HG03095 (cell line): Measurements from ENCODE around the gene SLC26A9.

Experiments used
- ATAC-seq: cut with Tn5 transposase; IDR thresholded peaks from one replicate; pipeline ENCODE4 v1.9.1; 2021; ENCODE audit warnings: moderate library complexity; ENCODE audit not compliant: unreplicated experiment

The SLC26A9 gene

DNA sequence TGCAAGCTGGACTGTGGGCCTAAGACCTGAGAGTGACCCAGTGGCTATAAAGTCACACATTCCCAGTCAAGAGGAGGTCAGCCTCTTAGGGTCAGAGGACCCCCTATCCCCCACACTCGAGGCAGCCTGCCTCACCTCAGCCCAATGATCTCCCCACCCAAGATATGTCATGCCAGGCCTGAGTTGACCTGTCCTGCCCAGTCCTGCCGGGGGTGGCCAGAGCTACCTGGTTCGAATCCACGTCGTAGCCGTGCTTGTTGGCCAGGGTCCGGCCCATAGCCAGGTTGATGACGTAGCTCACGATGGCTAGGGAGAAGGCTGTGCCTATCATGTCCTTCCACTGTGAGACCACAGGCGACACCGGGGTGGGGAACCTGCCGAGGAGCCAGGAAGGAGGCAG lies 15.6 kb downstream of the SLC26A9 start:
- ATAC-seq, result no peak

DNA sequence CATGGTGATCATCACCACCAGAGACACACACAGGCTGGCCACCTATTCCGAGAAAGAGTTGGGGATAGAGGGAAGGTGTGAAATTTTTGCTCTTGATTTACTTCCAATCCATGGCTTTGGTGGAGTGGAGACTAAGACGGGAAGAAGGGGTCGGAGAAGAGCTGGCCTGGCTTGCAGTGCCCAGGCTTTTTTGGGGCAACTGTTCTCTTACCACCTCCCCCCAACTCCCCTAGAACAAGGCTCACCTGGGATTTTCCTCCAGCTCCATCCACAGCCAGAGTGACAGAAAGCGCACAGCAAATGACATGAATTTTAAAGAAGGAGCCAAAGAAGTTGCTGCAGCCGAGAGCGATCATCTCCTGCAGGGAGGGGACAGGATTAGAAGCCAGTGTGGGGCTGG lies 16.0 kb downstream of the SLC26A9 start:
- no peak for ATAC-seq

DNA sequence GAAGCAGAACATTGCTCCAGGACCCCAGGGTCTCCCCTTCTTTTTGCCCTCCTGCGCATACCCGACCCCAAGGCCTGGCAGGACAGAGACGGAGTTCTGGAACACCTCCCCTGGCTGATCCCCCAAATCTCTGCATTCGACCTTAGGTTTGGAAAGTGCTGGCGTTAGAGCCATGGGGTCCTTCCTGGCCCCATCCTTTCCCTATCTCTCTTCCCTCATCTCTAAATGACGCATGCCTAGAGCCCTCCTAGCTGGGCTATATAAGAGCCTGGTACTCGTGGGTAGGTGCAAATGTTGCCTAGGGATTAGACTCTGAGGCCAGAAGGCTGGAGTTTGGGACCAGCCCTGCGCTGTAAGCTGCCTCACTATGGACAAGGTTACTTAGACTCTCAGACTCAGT lies 16.6 kb downstream of the SLC26A9 start:
- no peak for ATAC-seq

DNA sequence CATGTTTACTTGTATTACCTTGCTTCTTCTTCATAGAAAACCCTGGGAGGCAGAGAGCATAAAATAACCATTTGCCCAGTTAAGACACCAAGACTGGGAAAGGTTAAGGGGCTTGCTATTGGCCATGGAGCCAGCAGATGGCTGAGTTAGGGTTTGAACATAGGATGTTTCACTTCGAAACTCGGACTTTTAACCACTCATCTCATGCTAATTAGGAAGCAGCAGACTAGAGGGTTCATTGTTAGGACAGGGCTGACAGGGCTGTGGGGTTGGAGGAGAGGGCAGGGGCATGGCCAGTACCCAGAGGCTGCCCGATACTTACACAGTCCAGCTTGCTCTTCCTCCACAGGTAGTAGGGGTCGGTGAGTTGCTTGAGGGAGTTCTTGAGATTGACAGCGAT lies 17.0 kb downstream of the SLC26A9 start:
- ATAC-seq, result no peak

DNA sequence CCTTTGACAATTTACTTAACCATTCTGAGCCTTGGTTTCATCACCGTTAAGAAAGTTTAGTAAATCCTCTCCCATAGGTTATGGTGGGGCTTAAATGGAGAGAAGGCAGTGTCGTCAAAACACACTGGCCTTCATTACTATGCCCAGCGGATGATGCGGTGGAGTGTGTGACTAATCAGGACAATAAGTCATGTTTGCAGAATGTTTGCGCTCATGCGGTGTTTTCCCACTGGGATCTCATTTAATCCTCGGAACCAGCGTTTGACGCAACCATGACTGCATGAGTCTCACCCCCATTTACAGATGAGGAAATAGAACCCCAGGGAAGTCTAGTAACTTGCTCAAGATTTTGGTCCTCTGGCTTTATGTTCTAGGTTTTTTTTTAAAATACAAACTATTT lies 17.5 kb downstream of the SLC26A9 start:
- no peak for ATAC-seq

DNA sequence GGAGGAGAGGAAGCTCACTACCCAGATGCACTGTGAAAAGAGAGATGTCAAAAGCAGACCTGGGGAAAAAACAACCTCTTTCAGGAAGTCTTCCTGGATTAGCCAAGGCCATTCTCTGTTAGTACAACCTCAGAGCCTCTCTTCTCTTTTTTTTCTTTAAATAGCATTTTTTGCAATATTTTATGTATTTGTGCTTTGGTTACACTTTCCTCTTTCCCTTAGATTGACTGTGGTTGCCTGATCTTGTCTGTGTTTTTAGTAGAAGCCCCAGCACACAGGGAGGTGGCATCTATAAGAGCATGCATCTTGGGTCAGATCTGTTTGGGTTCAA lies 18.8 kb downstream of the SLC26A9 start:
- ATAC-seq, result no peak

DNA sequence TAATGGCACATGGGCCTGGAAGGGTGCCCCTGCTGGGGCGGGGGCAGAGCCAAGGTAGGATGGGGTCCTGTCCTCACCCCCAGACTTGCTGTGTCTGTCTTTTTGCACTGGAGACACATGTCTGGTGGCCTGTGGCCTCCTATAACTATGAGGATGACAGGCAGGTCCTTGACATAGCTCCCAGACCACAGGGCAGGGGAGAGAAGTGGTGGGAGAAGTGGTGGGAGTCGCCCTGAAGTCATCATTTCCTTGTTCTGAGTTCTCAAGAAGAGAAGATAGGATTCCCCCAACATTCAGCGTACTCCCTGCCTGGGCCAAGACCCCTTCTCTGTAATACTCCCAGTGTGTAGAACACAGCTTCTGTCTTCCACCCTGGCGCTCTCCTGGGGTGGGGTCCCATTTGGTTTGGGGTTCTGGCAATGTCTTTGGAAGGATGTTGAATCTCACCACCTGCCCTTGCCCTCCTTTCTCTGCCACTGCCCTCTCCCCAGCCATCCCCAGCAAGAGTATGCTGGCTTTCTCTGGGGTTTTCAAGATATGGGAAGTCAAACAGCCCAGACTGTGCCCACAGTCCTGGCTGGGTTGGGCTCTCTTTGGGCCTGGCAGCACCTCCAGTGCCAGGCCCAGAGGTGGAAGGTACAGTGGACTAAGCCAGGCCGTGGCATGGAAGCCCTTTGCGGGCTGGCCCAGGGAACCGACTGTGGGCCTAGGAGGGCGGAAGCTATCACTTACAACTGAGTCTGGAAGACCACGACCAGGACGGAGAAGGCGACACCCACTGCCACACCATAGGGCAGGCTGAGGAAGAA lies 19.4 kb downstream of the SLC26A9 start:
- ATAC-seq, result no peak

DNA sequence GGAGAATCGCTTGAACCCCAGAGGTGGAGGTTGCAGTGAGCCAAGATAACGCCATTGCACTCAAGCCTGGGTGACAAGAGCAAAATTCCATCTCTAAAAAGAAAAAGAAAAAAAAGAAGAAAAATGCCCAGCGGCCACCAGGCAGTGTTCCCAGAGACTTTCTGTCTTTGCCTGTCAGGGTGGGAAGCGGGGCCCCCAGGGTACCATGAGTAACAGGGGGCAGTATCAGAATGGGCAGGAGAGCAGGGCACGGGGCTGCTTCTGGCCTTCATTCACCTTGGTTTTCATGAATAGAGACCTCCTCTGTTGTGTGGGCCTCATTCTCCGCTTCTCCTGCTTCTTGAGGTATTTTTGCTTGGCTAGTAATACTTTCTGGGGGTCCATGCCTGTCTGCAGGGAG lies 20.4 kb downstream of the SLC26A9 start:
- no peak for ATAC-seq

DNA sequence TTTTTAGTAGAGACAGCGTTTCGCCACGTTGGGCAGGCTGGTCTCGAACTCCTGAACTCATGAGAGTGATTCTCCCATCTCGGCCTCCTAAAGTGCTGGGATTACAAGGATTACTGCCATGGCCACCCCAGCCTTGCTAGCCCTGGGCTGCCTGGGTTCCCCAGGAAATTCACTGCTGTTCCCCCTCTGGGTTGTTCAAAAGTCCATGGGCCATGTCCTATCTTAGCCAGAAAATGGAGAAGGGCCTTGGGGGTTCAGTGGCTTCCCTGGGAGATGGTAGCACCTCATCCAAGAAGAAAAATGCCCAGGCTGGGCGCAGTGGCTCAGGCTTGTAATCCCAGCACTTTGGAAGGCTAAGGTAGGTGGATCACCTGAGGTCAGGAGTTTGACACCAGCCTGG lies 20.9 kb downstream of the SLC26A9 start:
- ATAC-seq, result no peak

DNA sequence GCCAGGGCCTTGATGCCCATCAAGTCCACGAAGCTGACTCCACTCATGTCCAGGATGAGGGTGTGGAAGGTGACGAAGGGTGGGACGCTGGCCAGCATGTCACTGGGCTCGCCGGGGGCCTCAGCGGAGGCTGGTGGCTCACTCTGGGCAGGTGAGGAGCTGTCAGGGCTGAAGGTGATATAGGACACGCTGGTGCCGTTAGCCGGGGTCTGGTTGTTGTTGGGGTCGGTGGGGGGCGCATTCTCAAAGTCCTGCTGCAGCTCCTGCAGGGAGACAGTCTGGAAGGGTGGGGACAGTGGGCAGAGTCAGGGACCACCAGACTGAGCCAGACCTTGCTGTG lies 21.7 kb downstream of the SLC26A9 start:
- no peak for ATAC-seq

DNA sequence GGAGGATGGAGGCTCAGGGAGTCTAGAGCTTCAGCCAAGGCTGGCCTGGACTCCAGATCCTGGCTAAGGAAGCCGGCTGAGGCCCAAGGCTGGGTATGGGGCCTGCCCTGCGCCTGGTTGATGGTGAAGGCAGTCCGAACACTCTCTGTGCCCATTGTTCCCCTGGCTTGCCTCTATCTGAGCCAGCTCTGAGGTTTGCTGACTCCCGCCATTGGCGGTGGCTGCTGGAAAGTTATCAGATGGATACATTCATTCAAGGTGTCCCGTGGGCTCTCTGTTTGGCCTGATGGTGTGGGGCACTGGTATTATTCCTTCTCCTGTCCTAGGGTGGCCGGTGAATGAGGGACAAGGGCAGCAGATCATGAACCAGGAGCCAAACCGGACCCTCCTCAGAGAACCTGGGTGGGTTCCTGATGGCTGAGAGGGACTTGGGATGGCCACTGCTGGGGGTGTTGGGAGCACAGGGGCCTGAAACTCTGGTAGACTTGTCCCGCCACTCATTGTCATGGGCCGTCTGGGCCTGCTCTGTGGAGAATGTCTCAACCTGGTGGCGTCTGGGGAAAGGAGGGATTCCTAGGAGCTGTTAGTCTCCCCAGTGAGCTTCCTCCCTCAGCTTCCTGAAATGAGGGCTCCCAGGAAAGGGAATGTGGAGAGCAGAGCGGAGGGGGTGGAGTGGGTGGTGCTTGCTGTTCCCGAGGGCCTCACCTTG lies 22.2 kb downstream of the SLC26A9 start:
- no peak for ATAC-seq

DNA sequence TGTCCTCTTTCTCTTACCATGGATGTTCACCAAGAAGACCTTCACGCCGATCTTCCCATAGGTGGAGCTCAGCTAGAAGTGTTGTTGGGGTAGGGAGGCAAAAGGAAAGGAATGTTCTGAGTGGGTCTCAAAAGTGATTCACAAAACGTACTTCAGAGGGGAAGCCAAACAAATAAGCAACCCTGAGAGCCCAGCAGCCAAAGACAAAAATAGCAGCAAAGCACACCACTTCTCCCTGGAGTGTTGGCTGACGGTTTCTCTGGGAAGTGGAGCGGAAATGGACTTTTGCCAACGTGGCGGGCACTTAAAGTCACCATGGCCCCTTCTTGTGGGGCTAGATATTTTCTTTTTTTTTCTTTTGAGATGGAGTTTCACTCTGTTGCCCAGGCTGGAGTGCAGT lies 23.1 kb downstream of the SLC26A9 start:
- ATAC-seq, result no peak

DNA sequence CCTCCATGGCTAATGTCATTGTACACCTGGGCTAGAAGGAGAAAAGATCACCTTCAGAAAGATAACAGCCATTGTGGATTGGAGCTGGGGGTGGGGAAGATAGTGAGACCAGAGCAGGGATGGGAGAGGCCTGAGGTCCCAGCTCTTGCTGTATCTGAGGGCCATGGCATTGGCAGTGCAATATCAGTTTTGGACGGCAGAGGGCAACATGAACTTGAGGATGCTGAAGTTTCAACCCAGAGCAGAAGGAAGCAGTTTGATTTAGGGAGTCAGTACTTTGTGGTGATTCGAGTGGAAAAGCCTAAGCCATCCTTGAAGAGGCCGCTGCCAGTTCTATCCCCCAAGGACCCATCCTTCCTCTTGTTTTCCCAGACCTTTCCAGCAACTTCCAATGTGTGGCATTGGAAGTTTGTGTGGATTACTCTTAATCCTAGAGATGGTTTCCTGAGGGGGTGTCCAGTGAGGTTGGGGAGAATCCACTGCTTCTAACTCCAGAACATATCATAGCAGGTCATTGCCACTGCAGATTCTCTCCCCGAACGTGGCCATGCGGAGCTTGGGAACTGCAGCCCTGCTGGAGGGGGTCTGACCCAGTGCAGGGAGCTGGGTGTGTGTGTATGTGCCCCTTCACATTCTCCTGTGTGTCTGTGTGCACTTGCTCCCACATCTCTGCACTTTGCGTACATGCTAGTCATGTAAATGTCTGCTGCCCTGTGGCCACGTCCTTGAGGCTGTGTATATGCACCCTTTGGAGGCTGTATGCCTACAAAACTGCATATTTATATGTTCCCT lies 24.1 kb downstream of the SLC26A9 start:
- ATAC-seq, result no peak

DNA sequence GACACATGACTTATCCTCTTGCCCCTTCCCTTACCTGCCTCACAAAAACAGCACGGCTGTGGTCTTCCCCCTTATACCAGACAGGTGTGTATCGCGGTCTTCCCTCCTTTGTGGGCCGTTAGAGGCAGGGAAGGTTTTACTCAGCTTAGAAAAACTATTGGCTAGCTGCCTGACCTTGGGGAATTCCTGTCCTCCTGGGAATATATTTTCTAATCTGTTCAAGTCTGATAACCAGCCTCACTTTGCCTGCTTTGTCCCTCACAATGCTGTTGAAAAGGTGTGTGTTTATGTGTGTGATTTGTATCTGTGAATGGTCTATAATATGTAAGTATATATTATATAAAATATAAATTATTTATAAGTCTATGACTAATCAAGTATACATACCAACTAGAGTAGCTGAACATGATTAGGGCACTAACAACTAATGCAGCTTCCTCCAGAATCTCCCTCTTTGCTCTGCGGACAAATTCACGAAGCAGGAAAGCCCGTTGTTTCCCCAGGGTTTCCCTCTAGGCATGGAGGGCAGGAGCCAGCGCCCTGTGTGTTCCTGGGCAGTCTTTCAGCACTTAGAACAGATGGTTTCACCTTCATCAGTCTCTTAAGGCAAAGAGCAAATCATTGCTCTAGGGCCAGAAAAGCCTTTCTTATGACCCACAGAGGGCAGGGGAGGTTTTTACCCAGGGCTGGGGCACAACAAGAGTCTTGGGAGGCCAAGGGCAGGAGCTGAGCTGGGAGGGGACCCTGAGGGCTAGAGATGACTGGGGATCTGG lies 25.6 kb downstream of the SLC26A9 start:
- no peak for ATAC-seq

DNA sequence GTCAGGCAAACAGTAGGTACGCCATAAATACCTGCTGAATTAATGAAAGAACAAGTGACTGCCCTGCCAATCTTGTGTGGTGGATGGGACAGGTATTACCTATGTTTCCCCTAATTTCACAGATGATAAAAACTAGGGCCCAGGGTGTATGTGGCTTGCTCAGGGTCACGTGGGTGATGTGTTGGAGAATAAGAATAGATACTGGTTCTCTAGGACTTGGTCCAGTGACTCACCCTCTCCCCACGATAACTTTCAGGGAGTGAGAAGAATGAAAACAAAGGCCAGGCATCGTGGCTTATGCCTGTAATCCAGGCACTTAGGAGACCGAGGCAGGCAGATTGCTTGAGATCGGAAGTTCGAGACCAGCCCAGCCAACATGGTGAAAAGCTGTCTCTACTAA lies 26.7 kb downstream of the SLC26A9 start:
- no peak for ATAC-seq

DNA sequence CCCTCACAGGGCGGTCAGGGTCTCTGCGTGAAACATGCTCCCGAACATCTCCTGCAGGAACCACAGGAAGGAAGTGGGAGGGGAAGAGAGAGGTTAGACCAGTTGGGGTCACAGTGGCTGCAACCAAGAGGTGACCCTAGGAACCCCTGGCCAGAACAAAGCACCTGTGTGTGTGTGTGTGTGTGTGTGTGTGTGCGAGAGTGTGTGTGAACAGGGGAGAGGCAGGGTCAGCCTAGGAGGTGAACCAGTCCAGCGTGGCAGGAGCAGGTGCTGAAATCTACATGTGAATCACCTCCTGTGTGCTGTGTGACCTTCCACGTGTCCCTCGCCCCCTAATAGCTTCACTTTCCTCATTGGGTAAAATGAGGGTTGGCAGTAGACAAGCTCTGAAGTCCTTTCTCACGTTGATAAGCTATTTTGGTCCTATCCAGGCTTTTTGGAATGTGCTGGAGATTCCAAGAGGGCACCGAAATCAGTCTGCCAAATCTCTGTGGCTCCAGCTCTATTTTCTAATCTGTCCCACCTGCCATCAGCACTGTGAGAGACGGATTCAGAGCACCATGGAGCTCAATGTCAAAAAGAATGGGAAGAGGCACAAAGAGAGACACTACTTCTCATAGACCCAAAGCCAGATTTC lies 27.8 kb downstream of the SLC26A9 start:
- no peak for ATAC-seq

DNA sequence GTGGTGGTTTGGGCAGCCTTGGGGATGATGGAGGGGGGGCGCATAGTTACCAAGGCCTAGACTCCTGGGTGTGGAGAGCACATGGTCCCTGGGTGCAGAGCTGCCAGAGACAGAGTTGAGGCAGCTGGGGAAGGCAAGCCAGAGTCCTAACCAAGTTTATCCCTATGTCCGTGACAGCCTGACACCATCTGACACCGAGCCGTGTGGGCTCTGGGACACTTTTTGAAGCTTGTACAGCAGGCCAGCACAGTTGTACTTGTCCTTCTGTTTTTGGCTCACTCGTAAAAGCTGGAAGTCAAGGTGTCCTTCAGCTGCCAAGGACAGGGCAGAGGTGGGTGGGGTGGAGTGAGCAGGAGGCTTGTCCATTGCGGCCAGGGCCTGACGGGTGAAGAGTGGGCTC lies 28.5 kb downstream of the SLC26A9 start:
- ATAC-seq, result no peak

DNA sequence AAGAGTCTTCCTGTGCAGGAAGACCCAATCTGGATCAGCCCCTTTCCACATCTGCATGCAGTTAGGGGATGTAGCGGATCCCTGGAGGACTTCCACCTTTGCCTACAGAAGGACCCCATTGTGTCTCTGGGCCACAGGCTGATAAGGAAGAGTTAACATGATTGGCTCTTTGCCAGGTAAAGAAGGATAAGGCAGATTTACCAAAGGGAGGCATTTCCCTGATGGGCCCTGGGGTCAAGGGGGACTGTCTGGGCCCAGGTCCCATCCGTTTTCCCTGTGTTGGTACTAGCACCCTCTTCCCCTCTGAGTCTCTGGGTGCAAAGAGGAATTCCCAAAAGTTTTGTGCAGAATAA lies 29.1 kb downstream of the SLC26A9 start:
- ATAC-seq, result no peak

DNA sequence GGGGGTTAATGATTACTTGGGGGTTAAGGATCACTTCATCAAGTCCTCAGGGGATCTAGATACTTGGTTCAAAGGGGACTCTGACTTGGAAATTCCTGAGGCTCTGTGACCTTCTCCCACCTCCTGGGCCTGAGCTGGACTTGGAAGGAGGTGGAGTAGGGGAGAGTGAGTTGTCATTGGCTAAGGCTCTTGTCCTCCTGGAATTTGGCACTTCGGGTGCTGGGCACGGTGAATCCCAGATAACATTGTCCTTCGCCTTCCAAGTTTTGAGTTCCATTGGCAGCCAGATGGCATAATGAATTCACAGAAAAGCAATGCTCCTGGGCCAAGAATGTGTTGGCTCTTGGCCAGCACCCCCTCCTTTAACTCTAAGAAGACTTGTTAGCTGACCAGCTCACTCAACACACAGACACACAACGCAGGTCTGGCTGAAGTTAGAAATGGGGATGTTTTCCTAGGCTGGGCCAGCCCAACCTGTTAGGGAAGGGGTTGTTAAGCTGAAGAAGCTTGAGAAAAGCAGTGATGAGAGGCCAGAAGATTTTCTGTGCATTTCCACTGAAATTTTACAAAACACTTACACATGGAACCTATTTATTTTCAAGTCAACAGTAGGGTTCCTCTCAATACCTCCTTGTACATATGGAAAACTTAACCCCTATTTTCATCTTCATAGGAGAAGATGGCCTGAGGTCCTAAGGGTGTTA lies 29.7 kb downstream of the SLC26A9 start:
- no peak for ATAC-seq

DNA sequence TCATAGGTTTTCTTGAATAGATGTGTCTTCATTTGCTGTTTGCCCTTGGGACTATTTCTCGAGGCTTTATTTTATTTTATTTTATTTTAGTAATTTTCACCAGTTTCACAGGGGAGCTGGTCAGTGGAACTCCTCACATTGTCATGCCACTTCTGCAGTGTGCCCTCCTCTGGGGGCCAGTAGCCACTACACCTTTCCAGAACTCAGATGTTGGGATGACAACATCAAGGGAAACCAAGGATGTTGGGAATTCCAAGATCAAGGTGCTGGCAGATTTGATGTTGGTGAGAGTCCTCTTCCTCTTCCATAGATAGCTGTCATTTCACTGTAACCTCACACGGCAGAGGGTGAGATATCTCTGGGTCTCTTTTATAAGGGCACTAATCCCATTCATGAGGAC lies 35.5 kb downstream of the SLC26A9 start:
- ATAC-seq, result no peak
